MCF 10A (cell line): ENCODE data around the gene C1QL3. TPM values are rescaled to one million over a fixed set of nuclear protein-coding genes. Genes with fewer than 3 reads are reported as not detected.

ENCODE experiments used
- BruUV-seq: library from RNA; stranded (reverse); fragments of 400-500 nt; replicated peaks from 2 replicates; lab custom pipeline; 2021; lab: Mats Ljungman, UMichigan
- CTCF ChIA-PET: fragments of 300-600 bp; sonication (Branson Sonifier 250); formaldehyde crosslinking; extraction: SDS; loops from one replicate; lab custom pipeline; 2021; ENCODE audit warnings: antibody characterized with exemption, inconsistent platforms; lab: Yijun Ruan, JAX
- POLR2A ChIA-PET: fragments of 300-600, 350-650 bp; sonication (Branson Sonifier 250); formaldehyde crosslinking; extraction: SDS; loops from one replicate; lab custom pipeline; 2020; ENCODE audit warnings: antibody characterized with exemption, inconsistent platforms; lab: Yijun Ruan, JAX
- DNase-seq: peaks from one replicate; pipeline ENCODE4 v3.0.0-alpha.2; 2018; ENCODE audit not compliant: unreplicated experiment
- H3K27ac Mint-ChIP-seq: one replicate; pipeline ENCODE4 v1.8.0; 2022; ENCODE audit warnings: mild to moderate bottlenecking, low read depth, mixed read lengths; ENCODE audit not compliant: unreplicated experiment
- H3K27me3 Mint-ChIP-seq: one replicate; pipeline ENCODE4 v1.8.0; 2022; ENCODE audit warnings: mixed read lengths; ENCODE audit not compliant: insufficient read depth, unreplicated experiment
- H3K36me3 Mint-ChIP-seq: one replicate; pipeline ENCODE4 v1.8.0; 2022; ENCODE audit warnings: mild to moderate bottlenecking, moderate library complexity, mixed read lengths; ENCODE audit not compliant: insufficient read depth, unreplicated experiment
- H3K4me1 Mint-ChIP-seq: one replicate; pipeline ENCODE4 v1.8.0; 2022; ENCODE audit warnings: mixed read lengths; ENCODE audit not compliant: insufficient read depth, unreplicated experiment
- H3K4me3 Mint-ChIP-seq: one replicate; pipeline ENCODE4 v1.8.0; 2022; ENCODE audit warnings: mild to moderate bottlenecking, moderate library complexity, mixed read lengths; ENCODE audit not compliant: unreplicated experiment
- H3K9me3 Mint-ChIP-seq: one replicate; pipeline ENCODE4 v1.8.0; 2022; ENCODE audit warnings: mixed read lengths; ENCODE audit not compliant: unreplicated experiment
- CTCF ChIP-seq: fragments of 200-600 bp; IDR thresholded peaks from one replicate; pipeline ENCODE4 v1.8.0; 2022; ENCODE audit warnings: antibody characterized with exemption, mild to moderate bottlenecking; ENCODE audit not compliant: unreplicated experiment
- intact Hi-C: fragments of 100-400 bp; cut with micrococcal nuclease; formaldehyde crosslinking; loops from 2 replicates; pipeline ENCODE4 v1.14.1; 2022
- total RNA-seq: library from RNA; stranded (reverse); gene quantifications from 2 replicates; pipeline ENCODE4 v1.2.3, GENCODE V29; 2022

The C1QL3 gene
- total RNA-seq, 1 experiment from 2014 or later, result not detected

GRCh38 chr10:16505161-16505560 is 16.5 kb downstream of the C1QL3 start:
- CTCF ChIA-PET, result interaction anchor here (0.7 kb wide), 1 partner anchor 446 kb away, joined by 4 read pairs; no protein-coding TSS in a partner anchor

GRCh38 chr10:16497911-16498310 is 23.8 kb downstream of the C1QL3 start:
- intact Hi-C loops, result no loop called here
- Mint-ChIP-seq H3K4me3 (no peak overlapping the region), H3K27me3 (no peaks in the 10 kb centered on the region), H3K36me3 (peaks cover 5% of the 10 kb centered on the region), H3K4me1 (no peaks in the 10 kb centered on the region), H3K27ac (no peak overlapping the region), H3K9me3 (no peaks in the 10 kb centered on the region)
- DNase-seq, result no peak
- TF ChIP-seq CTCF, result no peak
- no TSS peak for BruUV-seq
- ChIA-PET CTCF (interaction anchor here (0.6 to 0.7 kb wide), 2 partner anchors 80 to 388 kb away, joined by 3 to 5 read pairs; no protein-coding TSS in a partner anchor), POLR2A (no interaction called here)

More at GRCh38 chr10:16505161-16505560, 16.5 kb downstream of the C1QL3 start:
- TF ChIP-seq CTCF, result no peak
- POLR2A ChIA-PET, result interaction anchor here (0.7 kb wide), 1 partner anchor 1239 kb away, joined by 3 read pairs; no protein-coding TSS in a partner anchor
- no peaks in the 10 kb centered on the region for H3K9me3 Mint-ChIP-seq
- H3K4me3 Mint-ChIP-seq, result no peak overlapping the region
- H3K27ac Mint-ChIP-seq, result no peak overlapping the region
- H3K4me1 Mint-ChIP-seq, result peaks cover 6% of the 10 kb centered on the region
- no peak for DNase-seq
- no peaks in the 10 kb centered on the region for H3K27me3 Mint-ChIP-seq
- H3K36me3 Mint-ChIP-seq, result peaks cover under 1% of the 10 kb centered on the region
- intact Hi-C loops, result no loop called here
- no TSS peak for BruUV-seq

- no TSS peak for BruUV-seq
- H3K4me3 Mint-ChIP-seq, result no peak overlapping the region
- DNase-seq, result no peak
Observed at GRCh38 chr10:16493884-16494536, 27.7 kb downstream of the C1QL3 start.

More at GRCh38 chr10:16493884-16494536, 27.7 kb downstream of the C1QL3 start:
- H3K9me3 Mint-ChIP-seq, result no peaks in the 10 kb centered on the region
- CTCF ChIA-PET, result no interaction called here
- intact Hi-C loops, result no loop called here
- no peaks in the 10 kb centered on the region for H3K4me1 Mint-ChIP-seq
- H3K27ac Mint-ChIP-seq, result no peak overlapping the region
- POLR2A ChIA-PET, result no interaction called here
- H3K27me3 Mint-ChIP-seq, result no peaks in the 10 kb centered on the region
- no peak for TF ChIP-seq CTCF
- H3K36me3 Mint-ChIP-seq, result peaks cover 6% of the 10 kb centered on the region
